NCI-H1092 (cell line): ENCODE data around the gene GSE1.

Experiments
- DNase-seq: peaks from one replicate; lab custom pipeline; 2025; lab: John Stamatoyannopoulos, UW

The GSE1 gene

DNA sequence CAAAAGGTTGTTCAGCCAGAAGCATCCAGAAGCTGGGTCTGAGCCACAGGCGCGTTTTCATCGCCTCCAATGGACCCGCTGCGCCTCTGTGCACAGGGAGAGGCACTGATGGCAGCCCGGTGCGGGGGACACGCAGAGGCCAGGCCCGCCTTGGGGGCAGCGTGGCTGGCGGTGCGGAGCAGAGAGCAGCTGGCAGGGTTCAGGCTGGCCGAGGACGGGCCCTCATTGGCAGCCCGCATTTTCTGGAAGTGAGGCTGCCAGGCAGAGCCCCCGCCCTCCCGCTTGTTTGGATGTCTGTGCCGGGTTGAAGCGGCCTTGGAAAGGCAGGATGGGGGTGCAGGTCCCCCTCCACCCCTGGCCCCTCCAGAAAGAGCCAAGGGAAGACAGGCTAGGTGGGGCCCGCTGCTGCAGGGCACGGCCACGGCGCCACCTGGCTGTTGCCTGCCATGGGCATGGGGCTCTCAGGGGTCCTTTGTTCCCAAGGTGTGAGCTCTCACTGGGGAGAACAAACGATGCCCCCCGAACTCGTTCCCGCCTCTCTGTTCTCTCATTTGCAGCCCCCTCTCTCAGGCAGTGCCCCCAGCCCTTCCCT is 18.8 kb downstream of the GSE1 start:
- DNase-seq, result no peak

DNA sequence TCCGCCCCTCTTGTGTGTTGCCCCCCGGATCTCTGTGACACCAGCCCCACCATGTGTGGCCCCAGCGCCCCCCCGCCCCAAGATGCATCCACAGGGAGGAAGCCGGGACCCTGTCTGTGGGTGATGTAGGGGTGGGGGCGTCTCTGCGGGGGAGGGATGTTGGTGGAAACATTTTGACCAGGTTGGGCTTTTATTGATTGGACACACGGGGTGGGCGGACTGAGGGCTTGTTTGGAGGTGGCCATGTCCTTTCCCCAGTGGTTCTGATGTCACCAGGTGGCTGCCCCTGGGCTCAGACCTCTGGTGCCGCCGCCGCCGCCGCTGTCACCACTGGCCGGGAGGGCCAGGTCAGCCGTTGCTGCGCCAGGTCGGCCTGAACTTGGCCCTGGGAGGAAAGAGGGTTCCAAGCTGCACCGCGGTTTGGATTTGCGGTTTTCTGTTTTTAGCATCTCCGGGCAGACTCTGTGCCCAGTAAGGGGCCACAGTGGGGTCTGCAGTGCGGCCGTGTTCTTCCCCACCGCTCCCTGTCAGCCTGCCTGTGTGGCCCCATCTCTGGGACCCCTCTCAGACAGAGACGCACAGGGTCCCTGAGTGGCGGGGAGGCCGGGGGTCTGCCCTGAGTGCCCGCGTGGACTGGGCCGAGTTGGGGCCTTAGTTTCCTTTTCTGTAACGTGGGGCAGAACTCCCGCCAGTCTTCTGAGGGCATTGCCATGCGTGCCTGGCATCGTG is 19.8 kb downstream of the GSE1 start:
- no peak for DNase-seq

DNA sequence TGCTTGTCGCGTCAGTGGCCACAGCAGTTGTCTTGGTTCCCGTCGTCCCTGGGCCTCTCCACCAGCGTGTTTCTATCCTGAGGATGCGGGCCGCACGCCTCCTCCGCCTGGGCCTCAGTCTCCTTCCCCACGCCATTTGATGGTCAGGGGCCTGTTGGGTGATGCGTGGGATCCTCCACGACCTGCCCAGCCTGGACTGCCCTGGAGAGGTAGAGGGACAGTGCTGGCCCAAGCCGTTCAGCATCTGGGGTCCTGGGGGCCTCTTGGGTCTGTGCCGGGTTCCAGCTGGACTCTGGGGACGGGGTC is 20.3 kb downstream of the GSE1 start:
- no peak for DNase-seq

DNA sequence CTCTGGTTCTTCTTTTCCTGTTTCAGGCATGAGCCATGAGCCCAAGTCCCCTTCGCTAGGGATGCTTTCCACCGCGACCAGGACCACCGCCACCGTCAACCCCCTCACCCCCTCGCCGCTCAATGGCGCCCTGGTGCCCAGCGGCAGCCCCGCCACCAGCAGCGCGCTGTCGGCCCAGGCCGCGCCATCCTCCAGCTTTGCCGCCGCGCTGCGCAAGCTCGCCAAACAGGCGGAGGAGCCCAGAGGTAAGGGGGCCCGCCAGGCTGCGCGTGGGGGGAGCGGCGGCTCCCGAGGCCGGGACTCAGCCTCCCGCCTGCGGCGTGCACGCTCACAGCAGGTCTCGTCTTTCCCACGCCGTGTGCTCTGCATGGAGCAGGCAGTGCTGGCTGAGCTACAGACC is 20.8 kb downstream of the GSE1 start:
- DNase-seq, result no peak

DNA sequence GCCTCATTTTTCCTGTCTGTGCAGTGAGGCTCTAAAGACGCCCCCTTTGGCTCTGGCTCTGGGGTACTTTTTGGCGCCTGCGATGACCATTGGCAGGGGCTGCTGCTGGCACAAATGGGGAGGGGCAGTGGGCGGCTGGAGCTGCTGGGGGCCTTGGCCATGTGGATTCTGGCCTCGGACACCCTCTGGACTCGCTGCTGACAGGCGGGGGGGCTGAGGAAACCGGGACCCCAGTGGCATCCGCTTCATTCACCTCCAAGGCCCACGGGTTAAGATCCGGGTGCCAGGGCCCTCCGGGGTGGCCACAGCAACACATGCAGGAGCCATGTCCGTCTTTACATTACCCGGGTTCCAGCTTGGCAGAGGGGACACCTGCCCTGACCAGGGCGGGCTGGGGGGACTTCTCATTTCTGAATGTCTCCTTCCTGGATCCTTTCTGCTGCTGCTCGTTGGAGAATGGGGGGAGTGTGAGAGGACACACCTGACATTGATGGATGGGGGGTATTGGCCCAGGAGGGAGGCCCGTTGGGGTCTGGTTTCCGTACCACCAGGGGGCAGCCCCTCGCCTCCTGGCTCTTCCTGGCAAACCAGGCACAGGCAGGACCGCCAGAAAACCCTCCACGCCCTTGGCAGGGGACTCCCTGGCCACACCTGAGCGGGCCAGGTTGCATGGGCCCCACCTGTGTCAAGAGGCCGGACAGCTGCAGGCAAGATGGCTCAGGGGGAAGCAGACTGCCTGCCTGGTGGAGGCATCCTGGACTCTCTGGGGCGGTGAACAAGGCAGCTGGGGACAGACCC is 21.8 kb downstream of the GSE1 start:
- no peak for DNase-seq

DNA sequence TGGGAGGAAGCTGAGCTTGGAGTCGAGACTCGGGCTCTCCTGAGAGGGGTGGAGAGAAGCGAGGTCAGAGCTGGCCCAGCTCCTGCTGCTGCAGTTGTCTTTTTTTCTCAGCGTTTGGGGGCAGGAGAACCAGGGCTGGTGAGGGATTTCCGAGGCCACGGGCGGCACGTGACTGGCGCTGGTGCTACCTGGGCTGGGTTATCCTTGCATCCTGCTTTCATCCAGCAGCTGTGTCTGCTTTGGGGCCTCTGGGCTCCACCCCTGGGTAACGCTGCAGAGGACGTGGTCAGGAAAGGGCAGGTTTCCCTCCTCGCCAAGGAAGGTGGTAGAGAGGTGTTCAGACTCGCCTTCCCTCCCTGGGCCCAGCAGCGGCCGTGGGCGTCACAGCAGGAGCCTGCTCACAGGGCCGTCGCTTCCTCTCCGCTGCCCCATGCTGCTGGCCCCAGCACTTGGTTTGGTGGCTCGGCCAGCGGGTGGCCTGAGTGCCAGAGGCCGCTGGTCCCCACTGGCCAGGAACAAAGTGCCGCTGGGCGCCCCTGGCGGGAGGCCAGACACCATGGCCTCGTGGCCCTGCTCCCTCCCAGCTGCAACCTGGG is 22.5 kb downstream of the GSE1 start:
- no peak for DNase-seq

DNA sequence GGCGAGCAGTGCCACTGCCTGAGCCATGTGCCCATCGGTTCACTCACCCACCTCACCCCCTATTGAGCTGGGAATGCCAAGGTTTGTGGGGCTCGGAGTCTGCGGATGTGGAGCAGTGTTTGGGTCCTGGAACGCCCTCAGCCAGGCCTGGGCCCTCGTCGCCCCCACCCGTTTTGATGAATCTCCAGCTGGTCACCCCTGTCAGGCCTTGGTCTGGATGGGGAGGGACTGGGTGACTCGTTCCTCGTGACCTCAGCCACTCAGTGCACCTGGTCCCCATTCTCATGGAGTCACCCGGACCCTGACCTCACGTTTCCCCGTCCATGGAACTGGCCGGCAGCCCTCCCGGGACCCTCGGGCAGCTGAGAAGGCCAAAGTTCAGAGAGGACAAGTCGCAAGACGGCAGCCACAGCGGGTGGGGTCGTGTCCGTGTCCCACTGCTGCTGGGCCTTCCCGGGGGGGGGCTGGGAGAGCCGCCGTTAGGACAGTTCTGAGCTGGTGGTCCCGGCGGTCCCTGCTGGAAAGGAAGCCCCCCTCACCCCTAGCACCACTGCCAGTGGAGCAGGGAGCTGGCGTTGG is 23.2 kb downstream of the GSE1 start:
- no peak for DNase-seq

DNA sequence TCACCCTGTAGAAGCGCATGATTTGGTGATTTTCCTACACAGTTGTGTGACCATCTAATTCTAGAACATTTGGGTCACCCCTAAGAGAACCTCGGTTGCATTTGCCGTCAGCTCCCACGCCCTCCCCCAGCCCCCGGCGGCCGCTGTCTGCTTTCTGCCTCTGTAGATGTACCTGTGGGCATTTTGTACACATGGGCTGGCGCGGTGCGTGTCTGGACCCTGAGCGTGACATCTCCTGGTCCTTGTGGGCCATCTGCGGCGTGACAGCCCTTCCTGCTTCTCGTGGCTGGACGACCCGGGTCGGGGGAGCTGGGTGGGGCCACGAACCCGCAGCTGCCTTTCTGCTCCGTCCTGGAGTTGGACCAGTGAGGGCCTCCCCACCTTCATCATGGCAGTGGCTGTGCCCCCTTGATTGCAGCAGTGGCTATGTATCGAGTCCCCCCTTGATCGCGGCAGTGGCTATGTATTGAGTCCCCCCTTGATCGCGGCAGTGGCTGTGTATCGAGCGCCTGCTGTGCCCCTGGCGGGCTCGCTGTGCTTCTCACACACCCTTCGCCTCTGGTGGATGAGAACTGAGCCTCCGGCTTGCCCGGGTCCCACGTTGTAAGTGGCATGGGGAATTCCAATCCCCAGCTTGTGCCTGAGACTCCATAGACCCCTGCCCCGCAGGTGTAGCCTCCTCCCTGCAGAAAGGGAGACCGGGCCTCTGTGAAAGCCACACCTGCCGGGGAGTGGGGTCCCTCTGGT is 24.1 kb downstream of the GSE1 start:
- peak; percentile 42 for DNase-seq

DNA sequence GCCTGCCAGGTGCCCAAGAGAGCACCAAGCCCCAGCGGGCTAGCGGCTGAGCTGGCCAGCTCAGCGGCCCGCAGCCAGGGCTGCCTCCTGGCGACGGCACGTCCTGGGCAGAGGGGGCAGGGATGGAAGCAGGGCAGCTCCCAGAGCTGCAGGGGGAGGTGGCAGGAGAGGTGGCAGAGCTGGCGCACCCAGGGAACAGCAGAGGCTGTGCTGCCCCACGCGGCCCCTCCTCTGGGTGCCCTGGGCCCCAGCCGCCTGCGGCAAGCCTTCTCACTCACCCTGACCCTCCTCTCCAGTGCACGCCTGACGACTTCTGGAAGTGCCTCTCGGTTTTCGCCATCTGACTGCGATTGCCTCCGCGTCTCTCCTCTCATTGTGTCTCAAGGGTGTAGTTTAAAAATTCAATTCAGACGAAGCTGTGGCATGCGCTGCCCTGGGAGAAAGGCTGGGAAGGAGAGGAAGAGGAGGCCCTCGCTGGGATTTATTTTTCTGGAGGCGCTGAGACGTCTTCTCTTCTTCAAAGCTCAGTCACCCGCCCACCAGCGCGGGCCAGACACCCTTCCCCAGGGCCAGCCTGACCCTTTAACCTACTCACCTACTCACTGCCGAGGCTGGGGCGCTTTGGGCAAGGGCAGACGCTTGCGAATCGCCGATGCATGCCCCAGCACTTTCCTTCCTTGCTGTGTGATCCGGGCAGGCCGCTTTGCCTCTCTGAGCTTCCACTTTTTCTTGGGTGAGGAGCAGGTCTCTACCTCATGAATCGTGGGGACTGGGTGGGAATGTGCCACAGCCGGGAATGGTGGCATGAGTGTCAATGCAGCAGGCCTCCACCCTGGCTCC is 24.9 kb downstream of the GSE1 start:
- DNase-seq, result no peak

DNA sequence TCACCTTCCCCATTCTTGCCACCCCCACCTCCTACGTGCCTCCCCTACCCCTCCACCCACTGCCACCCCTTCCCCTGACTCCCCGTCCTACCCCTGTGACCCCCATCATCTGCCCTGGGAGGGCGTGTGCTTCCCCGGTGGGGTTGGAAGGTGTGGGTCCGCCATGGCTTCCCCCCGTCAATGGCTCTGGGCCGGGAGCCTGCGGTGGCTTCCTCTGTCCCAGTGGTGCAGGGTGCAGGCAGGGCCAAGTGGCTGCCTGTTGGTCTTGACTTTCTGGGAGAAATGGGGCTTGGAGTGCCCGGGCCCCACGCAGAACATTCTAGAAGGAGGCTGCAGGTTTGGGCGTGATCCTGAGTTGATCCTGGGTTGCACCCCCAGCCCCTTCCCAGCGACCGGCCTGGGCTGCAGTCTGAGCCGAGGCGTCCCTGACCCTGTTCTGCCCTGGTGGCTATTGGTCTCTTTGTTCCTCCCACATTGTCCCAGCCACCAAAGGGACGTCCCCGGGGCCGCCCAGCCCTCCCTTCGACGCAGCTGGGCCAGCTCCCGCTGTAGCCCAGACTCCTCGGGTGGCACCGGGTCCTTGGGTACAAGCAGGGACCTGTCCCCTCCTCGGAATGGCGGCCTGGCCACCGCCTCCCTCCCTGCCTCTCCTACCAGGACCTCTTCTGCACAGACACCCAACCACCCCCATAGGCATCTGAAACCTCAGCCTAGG is 25.7 kb downstream of the GSE1 start:
- no peak for DNase-seq

DNA sequence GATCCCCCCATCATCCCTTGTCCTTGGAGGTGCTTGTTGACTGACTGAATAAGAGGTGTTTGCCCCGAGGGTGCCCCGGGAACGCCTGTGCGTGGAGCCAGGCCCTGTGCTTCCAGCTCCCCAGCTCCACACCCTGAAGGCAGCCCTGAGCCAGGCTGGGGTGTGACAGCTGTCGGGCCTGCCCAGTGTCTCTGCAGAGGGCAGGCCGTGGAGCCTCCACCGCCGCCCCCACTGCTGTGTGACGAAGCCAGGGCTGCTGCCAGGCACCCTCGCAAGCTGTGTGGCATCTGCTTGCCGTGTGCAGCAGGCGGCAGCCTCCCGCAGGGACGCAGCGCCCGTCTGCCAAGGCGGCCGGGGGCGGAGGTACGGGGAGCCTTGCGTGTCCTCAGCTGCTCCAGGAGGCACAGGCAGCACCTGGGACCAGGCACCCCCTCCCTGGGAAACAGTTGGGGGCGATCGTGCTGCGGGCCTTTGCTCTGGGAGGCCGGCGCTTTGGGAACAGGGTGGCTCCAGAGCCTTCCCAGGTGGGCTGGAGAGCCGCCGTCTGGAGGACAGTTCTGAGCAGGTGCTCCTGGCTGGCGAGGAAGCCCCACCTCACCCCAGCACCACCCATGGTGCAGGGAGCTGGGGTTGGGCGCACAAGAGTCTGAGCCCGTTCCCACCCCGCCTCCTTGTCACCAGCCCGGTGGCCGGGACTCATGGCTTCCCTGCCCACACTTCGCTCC is 26.6 kb downstream of the GSE1 start:
- peak; percentile 81 for DNase-seq

DNA sequence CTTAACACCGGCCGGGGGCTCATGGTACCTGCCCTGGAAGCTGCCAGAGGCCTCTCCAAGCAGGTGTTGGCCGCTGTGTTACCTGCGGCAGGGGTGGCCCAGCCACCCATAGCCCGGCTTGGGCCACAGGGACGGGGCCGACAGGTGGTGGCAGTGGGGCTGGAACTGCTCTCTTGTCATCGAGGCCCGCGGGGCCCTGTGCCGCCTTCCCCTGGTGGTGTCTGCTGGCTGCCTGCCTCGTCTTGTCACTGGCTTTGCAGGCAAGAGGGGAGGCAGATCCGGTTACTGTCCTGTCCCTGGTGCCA is 27.1 kb downstream of the GSE1 start:
- no peak for DNase-seq

DNA sequence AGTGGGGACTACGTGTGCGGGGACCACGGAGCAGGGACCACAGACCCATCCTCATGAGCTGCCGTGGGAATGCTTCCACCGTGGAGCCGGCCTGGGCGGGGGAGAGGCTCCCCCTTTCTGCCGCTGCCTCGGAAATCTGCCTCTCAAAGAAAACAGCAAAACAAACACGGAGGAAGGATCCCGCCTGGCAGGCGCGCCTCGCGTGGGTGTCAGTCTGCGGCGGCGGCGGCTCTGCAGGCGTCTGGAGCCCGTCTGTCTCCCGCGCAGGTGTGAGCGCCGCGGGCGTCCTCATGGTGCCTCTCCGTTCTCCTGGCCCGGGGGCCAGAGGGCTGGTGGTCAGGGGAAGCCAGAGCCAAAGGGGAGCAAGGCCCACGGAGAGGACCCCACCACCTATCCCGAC is 27.5 kb downstream of the GSE1 start:
- no peak for DNase-seq

DNA sequence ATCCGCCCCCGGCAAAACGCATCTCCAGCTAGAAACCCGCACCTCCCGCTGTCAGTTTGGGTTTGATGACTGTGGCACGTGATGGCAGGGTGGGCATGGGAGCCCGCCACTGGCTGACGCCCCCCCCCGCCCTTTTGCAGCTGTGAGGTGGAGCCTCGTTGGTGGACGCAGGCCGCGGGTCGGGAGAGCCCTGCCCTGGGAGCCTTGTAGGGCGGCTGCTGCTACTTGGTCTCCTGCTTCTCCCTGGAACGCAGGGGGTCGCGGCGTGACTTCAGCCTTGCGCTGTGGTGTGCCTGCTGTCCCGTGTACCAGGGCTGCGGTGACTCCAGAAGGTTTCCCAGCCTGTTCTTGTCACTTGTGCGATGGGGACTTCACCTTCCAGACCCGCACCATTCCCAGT is 28.2 kb downstream of the GSE1 start:
- DNase-seq, result no peak

DNA sequence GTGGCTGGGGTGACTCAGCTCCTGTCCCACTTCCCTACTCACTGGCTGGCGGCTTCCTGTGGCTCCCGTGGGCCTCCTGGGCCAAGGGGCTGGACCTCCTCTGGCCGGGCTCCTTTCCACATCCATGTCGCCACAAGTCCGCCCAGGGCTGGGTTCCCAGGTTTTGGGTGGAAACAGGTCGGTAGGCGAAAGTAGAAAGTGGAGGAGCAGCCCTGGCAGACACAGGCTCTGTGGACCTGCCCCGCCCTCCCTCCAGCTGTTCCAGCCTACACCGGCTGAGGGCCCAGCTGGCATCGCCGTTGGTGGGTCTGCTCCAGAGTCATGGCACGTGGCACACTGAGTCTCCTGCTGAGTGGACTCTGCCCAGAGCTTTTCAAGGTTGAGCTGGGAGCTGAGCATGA is 28.7 kb downstream of the GSE1 start:
- DNase-seq, result no peak

DNA sequence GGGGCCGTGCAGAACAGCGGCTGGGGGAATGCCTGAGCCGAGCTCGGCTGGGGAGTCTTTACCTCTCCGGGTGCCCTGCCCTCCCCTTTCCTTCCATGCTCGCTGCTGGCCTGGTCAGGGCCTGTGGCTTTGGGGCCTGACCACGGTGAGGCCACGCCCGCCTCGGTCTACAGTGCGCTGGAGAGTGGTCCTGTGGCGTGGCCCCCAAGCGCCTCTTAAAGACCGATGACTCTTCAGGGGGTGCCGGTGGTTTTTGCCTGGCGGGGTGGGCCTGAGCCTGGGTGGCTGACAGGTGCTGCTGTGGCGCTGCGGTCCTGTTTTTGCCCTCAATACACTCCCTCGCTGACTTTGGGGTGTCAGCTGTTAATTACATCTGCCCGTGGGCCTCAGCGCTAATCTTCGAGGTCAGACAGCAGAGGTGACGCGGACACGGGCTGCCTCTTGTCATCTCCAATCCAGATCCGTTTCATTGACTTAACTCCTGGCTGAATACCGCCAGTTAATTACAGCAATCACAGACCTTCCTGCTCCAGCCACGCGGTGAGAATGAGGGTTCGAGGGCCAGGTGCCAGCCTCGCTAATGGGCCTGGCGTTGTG is 29.7 kb downstream of the GSE1 start:
- DNase-seq, result peak; percentile 90

DNA sequence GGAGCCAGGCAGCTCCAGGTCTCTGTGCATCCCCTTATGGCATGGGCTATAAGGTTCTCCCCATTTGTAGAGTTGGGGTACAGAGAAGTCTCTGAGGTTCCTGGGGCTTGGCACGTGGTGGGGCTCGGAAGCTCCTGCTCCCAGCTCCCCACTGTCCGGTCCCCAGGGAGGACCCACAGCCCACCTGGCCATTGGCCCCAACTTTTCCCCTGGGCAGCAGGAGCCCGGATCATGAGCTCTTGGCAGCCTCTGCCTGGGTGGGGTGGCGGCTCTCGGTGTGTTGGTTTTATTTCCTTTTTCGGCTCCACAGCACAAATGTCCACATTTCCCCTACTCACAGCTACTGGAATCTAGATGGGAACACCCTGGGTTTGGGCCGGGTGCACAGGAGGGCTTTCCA is 30.5 kb downstream of the GSE1 start:
- DNase-seq, result no peak

DNA sequence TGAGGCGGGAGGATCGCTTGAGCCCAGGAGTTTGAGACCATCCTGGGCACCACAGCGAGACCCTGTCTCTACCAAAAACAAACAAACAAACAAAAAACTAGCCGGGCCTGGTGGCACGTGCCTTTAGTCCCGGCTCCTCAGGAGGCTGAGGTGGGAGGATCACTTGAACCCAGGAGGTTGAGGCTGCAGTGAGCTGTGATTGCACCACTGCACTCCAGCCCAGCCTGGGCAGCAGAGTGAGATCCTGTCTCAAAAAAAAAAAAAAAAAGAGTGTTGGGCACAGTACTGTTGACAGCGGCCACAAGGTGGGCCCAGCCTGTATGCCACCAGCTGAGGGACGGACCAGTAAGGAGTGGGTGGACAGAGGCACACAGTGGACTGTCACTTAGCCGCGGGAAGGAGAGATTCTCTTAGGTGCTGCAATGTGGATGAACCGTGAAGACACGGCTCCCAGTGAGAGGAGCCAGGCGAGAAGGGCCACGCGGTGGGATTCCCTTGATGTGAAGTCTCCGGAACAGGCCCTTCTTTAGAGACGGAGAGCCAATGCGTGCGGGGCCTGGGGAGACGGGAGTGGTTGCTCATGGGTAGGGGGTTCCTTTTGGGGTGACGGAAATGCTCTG is 31.1 kb downstream of the GSE1 start:
- no peak for DNase-seq

DNA sequence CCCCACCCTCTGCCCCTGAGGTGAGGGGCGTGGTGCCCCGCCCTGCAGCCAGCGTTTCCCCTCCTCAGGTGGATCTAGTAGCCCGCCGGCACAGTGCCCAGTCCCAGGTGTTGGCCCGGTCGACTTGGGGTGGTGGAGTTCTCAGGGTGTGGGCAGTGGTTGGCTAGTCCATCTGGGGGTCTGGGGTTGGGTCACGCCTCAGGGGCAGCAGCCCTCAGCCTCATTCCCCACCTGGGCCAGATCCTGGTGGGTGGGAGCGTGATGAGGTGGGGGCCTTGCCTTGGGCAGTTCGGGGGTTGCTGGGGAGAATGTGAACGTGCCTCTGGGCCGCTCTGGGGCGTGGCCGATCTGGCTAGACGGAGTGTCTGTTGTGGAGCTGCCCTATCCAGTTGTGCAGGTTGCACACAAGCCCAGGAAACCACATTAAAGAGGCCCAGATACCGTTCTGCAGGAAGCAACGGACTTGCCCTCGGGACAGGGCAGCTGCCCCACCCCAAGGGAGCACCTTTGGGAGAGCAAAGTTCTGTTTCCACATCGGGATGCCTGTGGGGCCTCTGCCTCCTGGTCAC is 32.0 kb downstream of the GSE1 start:
- DNase-seq, result no peak
